CD4-positive, alpha-beta T cell treated with Interleukin-17A for 4 hours (primary cell): ENCODE data around the gene ZBTB48.
"Not testable (repeated sequence)": the region's sequence is repeated elsewhere in the genome, so short reads cannot be mapped to it uniquely, and the experiment has no call there.

Experiments used
- DNase-seq: peaks from one replicate; pipeline ENCODE4 v3.0.0-alpha.2; 2020; ENCODE audit warnings: mixed read lengths

ZBTB48 gene

DNA sequence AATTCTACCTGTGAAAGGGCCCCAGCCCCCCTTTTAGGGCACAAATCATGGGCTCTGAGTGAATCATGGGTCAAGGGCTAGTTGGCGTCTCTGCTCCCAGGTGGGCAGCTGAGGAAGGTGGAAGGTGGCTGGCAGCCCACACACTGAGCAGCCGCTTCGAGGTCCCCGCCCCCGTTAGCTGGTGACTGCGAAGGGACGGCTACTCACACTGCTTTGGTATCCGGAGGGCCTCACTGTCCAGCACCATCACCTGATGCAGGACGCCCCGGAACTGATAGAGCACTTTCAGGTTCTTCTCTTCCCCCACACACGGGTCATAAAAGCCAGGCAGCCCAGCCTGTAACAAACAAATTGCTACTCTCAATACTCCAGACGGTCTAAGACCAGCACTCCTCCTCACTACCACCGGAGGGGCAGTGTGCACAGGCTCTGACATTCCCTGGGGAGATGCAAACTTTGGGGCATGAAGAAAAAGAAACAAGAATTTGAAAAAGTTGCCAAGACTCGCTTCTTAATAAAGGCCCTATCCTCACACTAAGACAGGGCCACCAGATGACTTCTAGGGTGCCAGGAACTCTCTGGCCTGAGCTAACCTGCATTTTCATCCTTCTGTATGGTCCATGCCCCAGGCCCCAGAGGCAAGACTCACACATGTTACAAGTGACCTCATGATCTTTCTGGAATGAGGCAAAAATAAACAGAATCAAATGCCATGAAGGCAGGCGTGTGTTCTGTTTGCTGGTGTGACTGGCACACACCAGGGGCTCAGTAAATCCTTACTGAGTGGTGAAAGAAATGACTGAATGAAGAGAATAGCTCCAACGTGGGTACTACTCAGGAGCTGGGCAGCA is 56.3 kb downstream of the ZBTB48 start:
- DNase-seq: no peak

DNA sequence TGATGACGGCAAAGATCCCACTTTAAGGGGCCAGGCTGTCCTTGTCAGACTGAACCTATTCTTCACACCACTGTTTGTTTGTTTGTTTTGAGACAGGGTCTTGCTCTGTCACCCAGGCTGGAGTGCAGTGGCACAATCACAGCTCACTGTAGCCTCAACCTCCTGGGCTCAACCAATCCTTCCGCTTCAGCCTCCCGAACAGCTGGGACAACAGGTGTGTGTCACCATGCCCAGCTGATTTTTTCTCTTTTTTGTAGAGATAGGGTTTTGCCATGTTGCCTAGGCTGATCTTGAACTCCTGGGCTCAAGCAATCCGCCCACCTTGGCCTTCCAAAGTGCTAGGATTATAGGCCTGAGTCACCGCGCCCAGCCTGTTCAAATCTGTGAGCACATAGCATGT is 57.0 kb downstream of the ZBTB48 start:
- not testable (repeated sequence) for DNase-seq

DNA sequence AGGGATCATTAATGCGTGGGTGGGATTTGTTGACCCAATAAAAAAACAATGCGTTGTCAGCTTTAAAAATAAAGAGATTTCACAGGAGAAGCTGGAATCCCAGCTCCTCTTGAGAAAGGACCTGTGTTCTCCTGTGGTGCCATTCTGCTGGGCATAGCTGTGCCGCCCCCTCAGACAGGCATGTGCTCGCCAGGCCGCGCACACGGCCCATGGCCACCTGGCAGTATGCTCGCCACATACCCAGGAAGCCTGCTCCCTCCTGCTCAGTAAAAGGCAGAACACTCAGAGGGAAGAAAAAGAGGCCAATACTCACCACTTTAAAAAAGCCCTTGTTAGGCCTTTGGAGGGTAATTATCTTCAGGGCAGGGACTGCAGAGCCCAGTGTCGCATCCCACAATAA is 58.0 kb downstream of the ZBTB48 start:
- no peak for DNase-seq

DNA sequence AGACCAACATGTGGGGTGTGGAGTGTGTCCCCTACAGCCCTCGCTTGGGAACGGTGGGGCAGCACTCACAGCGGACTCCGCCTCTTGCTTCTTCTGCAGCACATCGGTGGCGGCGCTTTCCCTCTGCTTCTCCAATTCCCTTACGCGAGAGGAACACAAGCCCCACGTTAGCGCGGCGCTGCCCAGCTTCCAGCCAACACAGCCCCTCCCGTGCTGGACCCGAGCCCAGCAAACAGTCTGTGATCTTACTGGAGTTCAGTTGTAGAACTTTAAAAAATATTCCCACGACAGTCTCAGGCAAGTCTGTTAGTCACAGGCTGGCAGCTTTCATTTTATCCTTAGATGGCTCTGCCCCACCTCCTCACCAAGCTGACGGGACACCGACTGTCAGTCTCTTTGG is 58.4 kb downstream of the ZBTB48 start:
- no peak for DNase-seq
